H9 (cell line): ENCODE measurements around the gene C1orf105. TPM values are rescaled to one million over a fixed set of nuclear protein-coding genes. Genes with fewer than 3 reads are reported as not detected.

Source experiments
- DNase-seq: peaks from one replicate; pipeline ENCODE4 v3.0.0-alpha.2; 2017
- H2AFZ ChIP-seq: one replicate; pipeline ENCODE4 v1.6.1; 2013; ENCODE audit warnings: mild to moderate bottlenecking, low read length, control low read depth, moderate library complexity
- H2AK5ac ChIP-seq: 2 replicates; pipeline ENCODE4 v1.6.1; 2013; ENCODE audit warnings: low read length, control low read depth, mixed read lengths; ENCODE audit not compliant: insufficient read length
- H2BK120ac ChIP-seq: one replicate; pipeline ENCODE4 v1.6.1; 2013; ENCODE audit warnings: low read depth, mild to moderate bottlenecking, low read length, control low read depth, inconsistent platforms; ENCODE audit not compliant: poor library complexity, severe bottlenecking
- H2BK12ac ChIP-seq: 2 replicates; pipeline ENCODE4 v1.6.1; 2013; ENCODE audit warnings: low read length, control low read depth, mixed read lengths, low read depth; ENCODE audit not compliant: insufficient read length
- H2BK15ac ChIP-seq: 2 replicates; pipeline ENCODE4 v1.6.1; 2013; ENCODE audit warnings: low read depth, low read length, control low read depth
- H2BK20ac ChIP-seq: one replicate; pipeline ENCODE4 v1.6.1; 2013; ENCODE audit warnings: low read depth, mild to moderate bottlenecking, low read length, control low read depth, inconsistent platforms; ENCODE audit not compliant: poor library complexity, severe bottlenecking
- H2BK5ac ChIP-seq: 2 replicates; pipeline ENCODE4 v1.6.1; 2013; ENCODE audit warnings: low read length, control low read depth, mixed read lengths; ENCODE audit not compliant: insufficient read length
- H3K14ac ChIP-seq: 2 replicates; pipeline ENCODE4 v1.6.1; 2013; ENCODE audit warnings: low read length, control low read depth; ENCODE audit not compliant: insufficient read depth
- H3K18ac ChIP-seq: 2 replicates; pipeline ENCODE4 v1.6.1; 2013; ENCODE audit warnings: low read depth, mild to moderate bottlenecking, mixed read lengths, low read length, control low read depth; ENCODE audit not compliant: insufficient read length
- H3K23ac ChIP-seq: 2 replicates; pipeline ENCODE4 v1.6.1; 2013; ENCODE audit warnings: low read length, control low read depth, mixed read lengths, low read depth; ENCODE audit not compliant: insufficient read length
- H3K23me2 ChIP-seq: 2 replicates; pipeline ENCODE4 v1.6.1; 2013; ENCODE audit warnings: low read depth, mild to moderate bottlenecking, mixed read lengths, low read length, control low read depth; ENCODE audit not compliant: insufficient read length, poor library complexity, severe bottlenecking
- H3K27ac ChIP-seq: 2 replicates; pipeline ENCODE4 v1.5.1; 2013; ENCODE audit warnings: low read length, control low read depth, mixed read lengths, low read depth; ENCODE audit not compliant: insufficient read length
- H3K27me3 ChIP-seq: 2 replicates; pipeline ENCODE4 v1.6.1; 2013; ENCODE audit warnings: low read length, control low read depth, inconsistent platforms; ENCODE audit not compliant: insufficient read depth
- H3K4ac ChIP-seq: 2 replicates; pipeline ENCODE4 v1.6.1; 2013; ENCODE audit warnings: low read depth, mild to moderate bottlenecking, control low read depth, inconsistent platforms, low read length, moderate library complexity
- H3K4me1 ChIP-seq: 2 replicates; pipeline ENCODE4 v1.6.1; 2013; ENCODE audit warnings: low read length, control low read depth, inconsistent platforms; ENCODE audit not compliant: insufficient read depth
- H3K4me2 ChIP-seq: 2 replicates; pipeline ENCODE4 v1.6.1; 2013; ENCODE audit warnings: low read length, control low read depth, mixed read lengths; ENCODE audit not compliant: insufficient read length, insufficient read depth
- H3K56ac ChIP-seq: 2 replicates; pipeline ENCODE4 v1.6.1; 2013; ENCODE audit warnings: low read depth, mild to moderate bottlenecking, mixed read lengths, low read length, control low read depth; ENCODE audit not compliant: insufficient read length
- H3K79me1 ChIP-seq: 2 replicates; pipeline ENCODE4 v1.6.1; 2013; ENCODE audit warnings: low read depth, mild to moderate bottlenecking, moderate library complexity, low read length, control low read depth, inconsistent platforms; ENCODE audit not compliant: insufficient read depth, poor library complexity, severe bottlenecking
- H3K79me2 ChIP-seq: 2 replicates; pipeline ENCODE4 v1.6.1; 2013; ENCODE audit warnings: low read length, control low read depth, inconsistent platforms; ENCODE audit not compliant: insufficient read depth
- H3K9ac ChIP-seq: 2 replicates; pipeline ENCODE4 v1.6.1; 2013; ENCODE audit warnings: low read length, control low read depth, mixed read lengths; ENCODE audit not compliant: insufficient read length; ENCODE audit errors: extremely low read depth
- H3K9me3 ChIP-seq: one replicate; pipeline ENCODE4 v1.6.1; 2013; ENCODE audit warnings: low read depth, low read length, inconsistent platforms; ENCODE audit not compliant: control insufficient read depth
- H3T11ph ChIP-seq: one replicate; pipeline ENCODE4 v1.6.1; 2013; ENCODE audit warnings: mild to moderate bottlenecking, low read length, control low read depth, inconsistent platforms
- H4K20me1 ChIP-seq: one replicate; pipeline ENCODE4 v1.6.1; 2013; ENCODE audit not compliant: control insufficient read depth, insufficient read length, insufficient read depth
- H4K5ac ChIP-seq: 2 replicates; pipeline ENCODE4 v1.6.1; 2013; ENCODE audit warnings: low read depth, mild to moderate bottlenecking, mixed read lengths, low read length, control low read depth; ENCODE audit not compliant: insufficient read length
- H4K8ac ChIP-seq: replicated peaks from 2 replicates; pipeline ENCODE4 v1.6.1; 2013; ENCODE audit warnings: low read length, control low read depth, mixed read lengths, low read depth; ENCODE audit not compliant: insufficient read length
- H4K91ac ChIP-seq: 2 replicates; pipeline ENCODE4 v1.6.1; 2013; ENCODE audit warnings: low read depth, mild to moderate bottlenecking, moderate library complexity, mixed read lengths, low read length, control low read depth; ENCODE audit not compliant: insufficient read length
- H3K27ac Mint-ChIP-seq, 3 experiments: 2 replicates in 2 of 3; 3 replicates in 1 of 3; pipeline ENCODE4 v1.8.0; 2020 to 2021; ENCODE audit warnings: mixed read lengths in 3 of 3, mild to moderate bottlenecking in 1 of 3, moderate library complexity in 1 of 3
- H3K27me3 Mint-ChIP-seq: 2 replicates; pipeline ENCODE4 v1.8.0; 2021; ENCODE audit warnings: low read depth, mild to moderate bottlenecking, moderate library complexity, mixed read lengths
- H3K36me3 Mint-ChIP-seq, 3 experiments: 2 replicates in 2 of 3; 3 replicates in 1 of 3; pipeline ENCODE4 v1.8.0; 2020 to 2021; ENCODE audit warnings: low read depth in 3 of 3, mixed read lengths in 3 of 3; ENCODE audit not compliant: insufficient read depth in 1 of 3
- H3K4me1 Mint-ChIP-seq, 2 experiments: 2 replicates each; pipeline ENCODE4 v1.8.0; 2020; ENCODE audit warnings: mixed read lengths in 2 of 2
- H3K4me3 Mint-ChIP-seq, 2 experiments: 2 replicates in 1 of 2; 3 replicates in 1 of 2; pipeline ENCODE4 v1.8.0; 2020 to 2021; ENCODE audit warnings: mild to moderate bottlenecking in 2 of 2, mixed read lengths in 2 of 2, moderate library complexity in 1 of 2
- H3K9me3 Mint-ChIP-seq, 2 experiments: 2 replicates in 1 of 2; 3 replicates in 1 of 2; pipeline ENCODE4 v1.8.0; 2020; ENCODE audit warnings: mild to moderate bottlenecking in 2 of 2, mixed read lengths in 2 of 2, moderate library complexity in 1 of 2
- WGBS: extraction: QIAGEN DNeasy Blood & Tissue Kit; methylation state at CpG from one replicate; pipeline ENCODE4 v1.1.7; 2013; ENCODE audit warnings: missing lambda C conversion rate, low lambda C conversion rate, mixed read lengths; ENCODE audit not compliant: insufficient read length; ENCODE audit errors: extremely low coverage; 5-methylcytosine and 5-hydroxymethylcytosine counted together
- total RNA-seq: library from RNA; stranded (reverse); gene quantifications from 2 replicates; pipeline ENCODE4 v1.2.1, GENCODE V29; 2021
- TF ChIP-seq, protein P1 (sequence below): fragments of 200-600 bp; sonication (generic); conservative IDR thresholded peaks from 3 replicates; pipeline ENCODE4 v1.8.0; 2021; ENCODE audit warnings: antibody characterized with exemption, mild to moderate bottlenecking

The C1orf105 gene
- total RNA-seq, 1 experiment from 2014 or later = not detected

DNA sequence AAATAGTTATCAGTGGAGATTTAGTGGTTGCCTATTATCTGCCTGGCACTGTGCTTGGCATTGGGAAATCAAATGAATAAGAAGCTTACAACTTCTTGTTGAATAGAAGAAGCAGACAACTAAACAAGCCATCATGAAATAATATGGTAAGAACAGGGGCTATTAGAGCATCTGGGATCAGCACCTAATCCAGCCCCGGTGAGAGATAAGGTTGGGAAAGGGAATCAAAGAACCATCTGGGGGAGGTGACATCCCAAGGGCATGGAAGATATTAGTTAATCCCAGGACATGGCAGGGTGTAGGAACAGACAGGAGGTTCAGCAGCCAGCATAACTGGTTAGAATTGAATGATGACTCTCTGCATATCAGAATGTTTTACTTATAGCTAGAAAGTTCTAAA lies 76.2 kb downstream of the C1orf105 start:
- Histone ChIP-seq H2BK12ac (no peak overlapping the region), H3K14ac (no peak overlapping the region), H3K27ac (no peak overlapping the region), H3K9me3 (no peaks in the 10 kb centered on the region), H3T11ph (no peak overlapping the region), H3K4ac (no peak overlapping the region), H3K23ac (no peak overlapping the region), H4K20me1 (no peaks in the 10 kb centered on the region), H2AFZ (no peak overlapping the region), H2AK5ac (no peak overlapping the region), H3K56ac (no peak overlapping the region), H3K27me3 (no peaks in the 10 kb centered on the region), H3K9ac (no peak overlapping the region), H2BK20ac (no peak overlapping the region), H3K79me2 (no peaks in the 10 kb centered on the region), H2BK120ac (no peak overlapping the region), H3K4me1 (no peaks in the 10 kb centered on the region), H3K4me2 (no peak overlapping the region), H2BK5ac (no peak overlapping the region), H4K8ac (no peak overlapping the region), H4K91ac (no peak overlapping the region), H2BK15ac (no peak overlapping the region), H3K18ac (no peak overlapping the region), H3K79me1 (no peaks in the 10 kb centered on the region), H3K23me2 (no peaks in the 10 kb centered on the region), H4K5ac (no peak overlapping the region)
- no peak for DNase-seq
- TF ChIP-seq, protein P1, sequence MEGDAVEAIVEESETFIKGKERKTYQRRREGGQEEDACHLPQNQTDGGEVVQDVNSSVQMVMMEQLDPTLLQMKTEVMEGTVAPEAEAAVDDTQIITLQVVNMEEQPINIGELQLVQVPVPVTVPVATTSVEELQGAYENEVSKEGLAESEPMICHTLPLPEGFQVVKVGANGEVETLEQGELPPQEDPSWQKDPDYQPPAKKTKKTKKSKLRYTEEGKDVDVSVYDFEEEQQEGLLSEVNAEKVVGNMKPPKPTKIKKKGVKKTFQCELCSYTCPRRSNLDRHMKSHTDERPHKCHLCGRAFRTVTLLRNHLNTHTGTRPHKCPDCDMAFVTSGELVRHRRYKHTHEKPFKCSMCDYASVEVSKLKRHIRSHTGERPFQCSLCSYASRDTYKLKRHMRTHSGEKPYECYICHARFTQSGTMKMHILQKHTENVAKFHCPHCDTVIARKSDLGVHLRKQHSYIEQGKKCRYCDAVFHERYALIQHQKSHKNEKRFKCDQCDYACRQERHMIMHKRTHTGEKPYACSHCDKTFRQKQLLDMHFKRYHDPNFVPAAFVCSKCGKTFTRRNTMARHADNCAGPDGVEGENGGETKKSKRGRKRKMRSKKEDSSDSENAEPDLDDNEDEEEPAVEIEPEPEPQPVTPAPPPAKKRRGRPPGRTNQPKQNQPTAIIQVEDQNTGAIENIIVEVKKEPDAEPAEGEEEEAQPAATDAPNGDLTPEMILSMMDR = no peak
- no peaks in the 10 kb centered on the region for H3K36me3 Mint-ChIP-seq
- H3K27me3 Mint-ChIP-seq = no peaks in the 10 kb centered on the region
- no CpG with 5 or more reads among the region's 1 CpG for WGBS
- no peaks in the 10 kb centered on the region for H3K9me3 Mint-ChIP-seq
- no peak overlapping the region for H3K27ac Mint-ChIP-seq
- no peak overlapping the region for H3K4me3 Mint-ChIP-seq
- peaks cover 16 to 20% of the 10 kb centered on the region in 2 experiments for H3K4me1 Mint-ChIP-seq
